Measurements from ENCODE around the gene DOCK9. TPM values are rescaled to one million over a fixed set of nuclear protein-coding genes. Genes with fewer than 3 reads are reported as not detected.

DOCK9 gene
- total RNA-seq, 1 donor from 2014 or later, result 24.1 TPM

DNA sequence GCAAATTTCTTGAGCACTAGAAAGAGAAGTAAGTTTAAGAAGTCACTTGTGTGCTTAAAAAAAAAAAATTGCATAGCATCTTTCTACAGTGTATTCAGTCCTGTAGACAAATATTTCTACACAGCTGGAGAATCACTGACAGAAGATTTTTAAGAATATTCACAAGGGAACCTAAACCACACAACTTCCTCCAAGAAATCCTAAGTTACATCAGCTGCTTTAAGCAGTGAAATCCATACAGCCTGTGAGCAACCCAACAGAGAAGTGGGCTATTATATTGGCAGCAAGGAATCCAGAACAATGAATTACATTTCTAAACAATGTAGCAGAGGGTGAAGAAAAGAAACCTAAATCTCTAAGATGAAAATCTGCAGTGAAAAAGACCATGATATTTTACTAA lies 1.5 kb downstream of the DOCK9 start:
- H3K27ac Mint-ChIP-seq (ENCODE audit: unreplicated experiment), result peak overlapping the region; percentile 76
- peak overlapping the region; percentile 70 for H3K4me3 Mint-ChIP-seq (ENCODE audit: unreplicated experiment)
- H3K9me3 Mint-ChIP-seq (ENCODE audit: unreplicated experiment), result no peaks in the 10 kb centered on the region
- DNase-seq (ENCODE audit: extremely low spot score, unreplicated experiment), result no peak
- peaks cover 43% of the 10 kb centered on the region for H3K4me1 Mint-ChIP-seq (ENCODE audit: unreplicated experiment)
- no peaks in the 10 kb centered on the region for H3K36me3 Mint-ChIP-seq (ENCODE audit: unreplicated experiment)
- H3K27me3 Mint-ChIP-seq (ENCODE audit: unreplicated experiment), result no peaks in the 10 kb centered on the region
- TF ChIP-seq, protein P1, sequence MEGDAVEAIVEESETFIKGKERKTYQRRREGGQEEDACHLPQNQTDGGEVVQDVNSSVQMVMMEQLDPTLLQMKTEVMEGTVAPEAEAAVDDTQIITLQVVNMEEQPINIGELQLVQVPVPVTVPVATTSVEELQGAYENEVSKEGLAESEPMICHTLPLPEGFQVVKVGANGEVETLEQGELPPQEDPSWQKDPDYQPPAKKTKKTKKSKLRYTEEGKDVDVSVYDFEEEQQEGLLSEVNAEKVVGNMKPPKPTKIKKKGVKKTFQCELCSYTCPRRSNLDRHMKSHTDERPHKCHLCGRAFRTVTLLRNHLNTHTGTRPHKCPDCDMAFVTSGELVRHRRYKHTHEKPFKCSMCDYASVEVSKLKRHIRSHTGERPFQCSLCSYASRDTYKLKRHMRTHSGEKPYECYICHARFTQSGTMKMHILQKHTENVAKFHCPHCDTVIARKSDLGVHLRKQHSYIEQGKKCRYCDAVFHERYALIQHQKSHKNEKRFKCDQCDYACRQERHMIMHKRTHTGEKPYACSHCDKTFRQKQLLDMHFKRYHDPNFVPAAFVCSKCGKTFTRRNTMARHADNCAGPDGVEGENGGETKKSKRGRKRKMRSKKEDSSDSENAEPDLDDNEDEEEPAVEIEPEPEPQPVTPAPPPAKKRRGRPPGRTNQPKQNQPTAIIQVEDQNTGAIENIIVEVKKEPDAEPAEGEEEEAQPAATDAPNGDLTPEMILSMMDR (IDR thresholded peaks at IDR 0.05), result no peak

DNA sequence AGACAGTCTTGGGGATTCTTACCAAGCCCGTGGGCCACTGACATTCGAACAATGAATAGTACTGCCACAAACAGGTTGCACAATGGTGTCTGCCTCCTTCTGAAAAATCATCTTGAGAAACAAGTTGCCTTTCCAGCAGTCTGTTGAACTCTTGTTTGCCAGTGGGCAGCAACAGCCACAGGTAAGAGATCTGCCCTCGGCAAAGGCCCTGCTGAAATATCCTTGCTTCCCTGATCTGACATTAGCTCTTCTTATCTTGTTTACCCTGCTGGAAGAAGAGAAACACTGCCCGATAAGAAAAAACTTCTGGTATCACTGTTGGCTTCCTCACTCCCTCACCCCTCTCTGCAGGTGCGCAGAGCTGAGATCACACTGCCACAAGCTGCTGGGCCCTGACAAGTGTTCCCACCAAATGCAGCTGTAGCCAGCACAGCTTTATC lies 2.0 kb downstream of the DOCK9 start:
- H3K4me1 Mint-ChIP-seq (ENCODE audit: unreplicated experiment), result peaks cover 43% of the 10 kb centered on the region
- TF ChIP-seq, protein P1 (IDR thresholded peaks at IDR 0.05), result no peak
- H3K36me3 Mint-ChIP-seq (ENCODE audit: unreplicated experiment), result no peaks in the 10 kb centered on the region
- H3K4me3 Mint-ChIP-seq (ENCODE audit: unreplicated experiment), result peak overlapping the region; percentile 0
- H3K9me3 Mint-ChIP-seq (ENCODE audit: unreplicated experiment), result no peaks in the 10 kb centered on the region
- DNase-seq (ENCODE audit: extremely low spot score, unreplicated experiment), result no peak
- no peaks in the 10 kb centered on the region for H3K27me3 Mint-ChIP-seq (ENCODE audit: unreplicated experiment)
- H3K27ac Mint-ChIP-seq (ENCODE audit: unreplicated experiment), result peak overlapping the region; percentile 76

DNA sequence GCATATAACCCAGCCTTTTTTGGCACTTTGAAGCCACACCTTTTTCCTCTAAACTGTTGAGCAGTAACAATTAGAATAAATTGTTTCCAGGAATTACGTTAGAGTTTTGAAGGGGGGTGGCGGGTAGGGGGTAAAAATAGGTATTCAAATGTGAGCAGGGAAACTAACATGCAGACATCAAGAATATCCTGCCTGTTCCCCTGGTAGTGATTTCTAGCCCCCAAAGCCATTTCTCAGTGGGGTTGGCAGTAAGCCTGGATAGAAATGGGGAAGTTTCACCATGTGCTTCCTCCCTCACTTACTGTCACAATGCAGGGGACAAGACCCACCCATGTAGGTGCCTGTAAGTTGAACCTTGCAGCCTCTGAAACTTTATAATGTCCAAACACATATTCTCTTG lies 3.8 kb downstream of the DOCK9 start:
- no peak for DNase-seq (ENCODE audit: extremely low spot score, unreplicated experiment)
- H3K27ac Mint-ChIP-seq (ENCODE audit: unreplicated experiment), result no peak overlapping the region
- no peaks in the 10 kb centered on the region for H3K36me3 Mint-ChIP-seq (ENCODE audit: unreplicated experiment)
- no peaks in the 10 kb centered on the region for H3K27me3 Mint-ChIP-seq (ENCODE audit: unreplicated experiment)
- H3K9me3 Mint-ChIP-seq (ENCODE audit: unreplicated experiment), result no peaks in the 10 kb centered on the region
- no peak overlapping the region for H3K4me3 Mint-ChIP-seq (ENCODE audit: unreplicated experiment)
- peaks cover 43% of the 10 kb centered on the region for H3K4me1 Mint-ChIP-seq (ENCODE audit: unreplicated experiment)
- TF ChIP-seq, protein P1 (IDR thresholded peaks at IDR 0.05), result no peak

DNA sequence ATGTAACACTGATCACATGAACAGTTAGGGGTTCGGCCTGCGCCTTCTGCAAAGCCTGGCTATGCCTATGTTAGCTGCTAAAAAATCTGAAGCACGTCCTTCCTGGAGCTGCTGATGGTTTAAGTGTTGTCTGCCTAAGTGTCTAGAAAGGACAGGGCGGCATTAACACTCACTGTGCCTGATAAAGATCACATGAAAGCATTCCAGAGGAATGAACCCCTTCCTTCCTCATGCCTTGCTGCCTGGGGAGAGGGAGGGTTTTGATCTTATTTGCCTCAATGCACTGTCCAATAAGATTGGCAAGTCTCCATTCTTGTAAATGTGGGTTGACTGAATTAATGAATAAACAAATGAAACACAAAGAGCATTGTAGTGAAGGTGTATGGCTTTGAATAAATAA lies 5.2 kb downstream of the DOCK9 start:
- TF ChIP-seq, protein P1 (IDR thresholded peaks at IDR 0.05), result no peak
- H3K36me3 Mint-ChIP-seq (ENCODE audit: unreplicated experiment), result no peaks in the 10 kb centered on the region
- no peaks in the 10 kb centered on the region for H3K9me3 Mint-ChIP-seq (ENCODE audit: unreplicated experiment)
- no peak overlapping the region for H3K4me3 Mint-ChIP-seq (ENCODE audit: unreplicated experiment)
- H3K27me3 Mint-ChIP-seq (ENCODE audit: unreplicated experiment), result no peaks in the 10 kb centered on the region
- no peak for DNase-seq (ENCODE audit: extremely low spot score, unreplicated experiment)
- H3K4me1 Mint-ChIP-seq (ENCODE audit: unreplicated experiment), result peaks cover 31% of the 10 kb centered on the region
- no peak overlapping the region for H3K27ac Mint-ChIP-seq (ENCODE audit: unreplicated experiment)

DNA sequence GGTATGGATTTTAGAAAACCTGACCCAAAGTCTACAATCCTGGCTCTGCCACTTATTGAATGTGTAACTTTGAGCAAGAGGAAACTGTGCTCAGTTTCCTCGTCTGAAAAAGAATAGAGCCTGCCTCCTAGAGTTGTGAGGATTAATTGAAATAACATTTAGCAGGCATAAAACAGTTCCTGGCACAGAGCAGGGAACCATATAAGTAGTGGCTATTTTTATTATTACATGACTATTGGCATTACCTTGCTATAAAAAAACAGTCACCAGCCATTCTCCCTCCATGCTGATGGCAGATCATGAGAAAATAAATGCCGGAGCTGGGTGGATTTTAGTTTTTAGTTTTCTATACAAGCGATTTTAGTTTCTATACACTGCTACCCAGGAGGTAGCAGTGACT lies 5.8 kb downstream of the DOCK9 start:
- TF ChIP-seq, protein P1 (IDR thresholded peaks at IDR 0.05), result no peak
- Mint-ChIP-seq H3K9me3 (ENCODE audit: unreplicated experiment) (no peaks in the 10 kb centered on the region), H3K27ac (ENCODE audit: unreplicated experiment) (no peak overlapping the region), H3K4me3 (ENCODE audit: unreplicated experiment) (no peak overlapping the region), H3K27me3 (ENCODE audit: unreplicated experiment) (no peaks in the 10 kb centered on the region), H3K4me1 (ENCODE audit: unreplicated experiment) (peaks cover 26% of the 10 kb centered on the region), H3K36me3 (ENCODE audit: unreplicated experiment) (no peaks in the 10 kb centered on the region)
- no peak for DNase-seq (ENCODE audit: extremely low spot score, unreplicated experiment)
